HepG2 (cell line): ENCODE measurements around the gene EPG5.

ENCODE experiments used
- ARID2 ChIP-seq: sonication (generic); formaldehyde crosslinking; IDR thresholded peaks from 2 replicates; pipeline ENCODE4 v1.8.1; 2022; ENCODE audit warnings: mild to moderate bottlenecking, missing genetic modification reagents, borderline replicate concordance
- DNMT1 ChIP-seq: sonication (generic); formaldehyde crosslinking; IDR thresholded peaks from 2 replicates; pipeline ENCODE4 v1.5.1; 2020; ENCODE audit warnings: mild to moderate bottlenecking, missing genetic modification reagents
- GABPB1 ChIP-seq: IDR thresholded peaks from 2 replicates; pipeline ENCODE4 v1.6.1; 2016; ENCODE audit warnings: mild to moderate bottlenecking, missing genetic modification reagents, moderate library complexity, missing compliant biosample characterization
- JUN ChIP-seq: sonication (generic); formaldehyde crosslinking; IDR thresholded peaks from 2 replicates; pipeline ENCODE4 v1.4.0; 2020; ENCODE audit warnings: mild to moderate bottlenecking, missing genetic modification reagents
- NR3C1 ChIP-seq: sonication (generic); formaldehyde crosslinking; IDR thresholded peaks from 2 replicates; pipeline ENCODE4 v1.4.0; 2020; ENCODE audit warnings: missing genetic modification reagents
- YY1 ChIP-seq: IDR thresholded peaks from 2 replicates; pipeline ENCODE4 v1.6.1; 2011; ENCODE audit warnings: low read length, low read depth, moderate library complexity, mild to moderate bottlenecking; ENCODE audit not compliant: insufficient read depth, insufficient replicate concordance
- TF ChIP-seq, protein P1 (sequence below): sonication (generic); formaldehyde crosslinking; IDR thresholded peaks from 2 replicates; pipeline ENCODE4 v1.5.0; 2020; ENCODE audit warnings: mild to moderate bottlenecking, missing genetic modification reagents, moderate library complexity

DNA sequence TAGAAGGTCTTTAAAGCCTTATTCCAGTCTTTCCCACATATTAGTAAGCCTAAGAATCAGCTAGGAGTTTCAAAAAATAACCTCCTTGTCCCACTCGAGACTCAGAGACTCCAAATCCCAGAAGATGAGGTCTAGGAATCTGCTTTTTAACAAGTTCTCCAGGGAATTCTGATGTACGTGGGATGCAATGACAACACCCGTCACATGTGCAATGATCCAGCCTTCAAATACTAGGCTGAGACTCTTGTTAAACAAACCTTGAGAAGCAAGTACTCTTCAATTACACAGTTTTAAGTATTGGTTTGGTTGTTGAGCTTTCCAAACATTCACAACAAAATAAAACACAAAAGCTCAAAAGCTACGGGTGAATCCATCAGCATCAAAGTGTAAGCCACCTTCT lies 53.9 kb downstream of the EPG5 start:
- TF ChIP-seq JUN (CRISPR knock-in tag) (no peak), DNMT1 (CRISPR knock-in tag) (no peak), GABPB1 (CRISPR knock-in tag) (no peak), ARID2 (no peak), NR3C1 (CRISPR knock-in tag) (no peak), YY1 (no peak)
- TF ChIP-seq, protein P1, sequence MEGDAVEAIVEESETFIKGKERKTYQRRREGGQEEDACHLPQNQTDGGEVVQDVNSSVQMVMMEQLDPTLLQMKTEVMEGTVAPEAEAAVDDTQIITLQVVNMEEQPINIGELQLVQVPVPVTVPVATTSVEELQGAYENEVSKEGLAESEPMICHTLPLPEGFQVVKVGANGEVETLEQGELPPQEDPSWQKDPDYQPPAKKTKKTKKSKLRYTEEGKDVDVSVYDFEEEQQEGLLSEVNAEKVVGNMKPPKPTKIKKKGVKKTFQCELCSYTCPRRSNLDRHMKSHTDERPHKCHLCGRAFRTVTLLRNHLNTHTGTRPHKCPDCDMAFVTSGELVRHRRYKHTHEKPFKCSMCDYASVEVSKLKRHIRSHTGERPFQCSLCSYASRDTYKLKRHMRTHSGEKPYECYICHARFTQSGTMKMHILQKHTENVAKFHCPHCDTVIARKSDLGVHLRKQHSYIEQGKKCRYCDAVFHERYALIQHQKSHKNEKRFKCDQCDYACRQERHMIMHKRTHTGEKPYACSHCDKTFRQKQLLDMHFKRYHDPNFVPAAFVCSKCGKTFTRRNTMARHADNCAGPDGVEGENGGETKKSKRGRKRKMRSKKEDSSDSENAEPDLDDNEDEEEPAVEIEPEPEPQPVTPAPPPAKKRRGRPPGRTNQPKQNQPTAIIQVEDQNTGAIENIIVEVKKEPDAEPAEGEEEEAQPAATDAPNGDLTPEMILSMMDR, result no peak
